ENCODE results near the gene FAM78A.

GRCh38 chr9:131299346-131299960 lies 23.1 kb upstream of the FAM78A start:
- no peak for TF ChIP-seq CTCF (IDR thresholded peaks at IDR 0.05 in 2 of 3, conservative IDR thresholded peaks at IDR 0.05 in 1 of 3; ENCODE audit: borderline replicate concordance in 1 of 3, insufficient read depth in 1 of 3, low read depth in 2 of 3, low read length in 2 of 3)
- TF ChIP-seq, protein P1, sequence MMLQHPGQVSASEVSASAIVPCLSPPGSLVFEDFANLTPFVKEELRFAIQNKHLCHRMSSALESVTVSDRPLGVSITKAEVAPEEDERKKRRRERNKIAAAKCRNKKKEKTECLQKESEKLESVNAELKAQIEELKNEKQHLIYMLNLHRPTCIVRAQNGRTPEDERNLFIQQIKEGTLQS (IDR thresholded peaks at IDR 0.05) = no peak
- TF ChIP-seq POLR2A (IDR thresholded peaks at IDR 0.05; ENCODE audit: borderline replicate concordance, extremely low read depth, insufficient read depth, insufficient read length) = no peak
- TF ChIP-seq EZH2 (IDR thresholded peaks at IDR 0.05) = no peak

All from HCT116 (cell line).